Esophagus muscularis mucosa (tissue), 4 donors: ENCODE measurements around the gene B3GALNT2. TPM values are rescaled to one million over a fixed set of nuclear protein-coding genes. Genes with fewer than 3 reads are reported as not detected.
A peak's percentile ranks its signal among the peaks of the same experiment; 100 is the strongest.

Source experiments
- DNase-seq: peaks from one replicate; pipeline ENCODE4 v3.0.0-alpha.2; 2017; ENCODE audit errors: extremely low spot score
- H3K27ac ChIP-seq, 4 donors: fragments of 200-600 bp; sonication (generic); replicated peaks in 1 of 4; 1 replicate in 3 of 4; 2 replicates in 1 of 4; pipeline ENCODE4 v1.5.1; 2016 to 2019; ENCODE audit warnings: mild to moderate bottlenecking in 1 of 4
- H3K27me3 ChIP-seq, 4 donors: fragments of 200-600 bp; sonication (generic); one replicate each; pipeline versions ENCODE4 v1.5.1 to v1.6.0; 2016 to 2019
- H3K36me3 ChIP-seq, 4 donors: fragments of 200-600 bp; sonication (generic); one replicate each; pipeline ENCODE4 v1.5.1; 2016 to 2019
- H3K4me1 ChIP-seq, 4 donors: fragments of 200-600 bp; sonication (generic); one replicate each; pipeline ENCODE4 v1.5.1; 2016 to 2019
- H3K4me3 ChIP-seq, 4 donors: fragments of 200-600 bp; sonication (generic); 1 replicate in 2 of 4; 2 replicates in 2 of 4; pipeline ENCODE4 v1.5.1; 2016 to 2019; ENCODE audit warnings: mild to moderate bottlenecking in 4 of 4, moderate library complexity in 1 of 4
- H3K9me3 ChIP-seq, 4 donors: fragments of 200-600 bp; sonication (generic); 1 replicate in 3 of 4; 2 replicates in 1 of 4; pipeline ENCODE4 v1.5.1; 2016 to 2019
- EP300 ChIP-seq: sonication (generic); formaldehyde crosslinking; IDR thresholded peaks from one replicate; pipeline ENCODE4 v1.6.1; 2017; ENCODE audit warnings: antibody characterized with exemption
- POLR2A ChIP-seq: fragments of 450-650 bp; IDR thresholded peaks from one replicate; pipeline ENCODE4 v1.6.1; 2017; ENCODE audit warnings: antibody characterized with exemption, moderate library complexity, mild to moderate bottlenecking, low read depth
- POLR2AphosphoS5 ChIP-seq, 2 donors: sonication (generic); formaldehyde crosslinking; IDR thresholded peaks; one replicate each; pipeline ENCODE4 v1.6.1; 2017; ENCODE audit warnings: antibody characterized with exemption in 2 of 2
- WGBS: methylation state at CpG from one replicate; pipeline ENCODE4 v1.1.5; 2018; 5-methylcytosine and 5-hydroxymethylcytosine counted together
- intact Hi-C: fragments of 100-400 bp; cut with DNase I; formaldehyde crosslinking; loops from one replicate; pipeline ENCODE4 v1.15.1; 2023
- total RNA-seq, 4 donors: library from RNA; depleted of rRNA; stranded (reverse); fragments of >200 nt; gene quantifications; one replicate each; pipeline versions ENCODE4 v1.1.0 to v1.2.1, GENCODE V29; 2016
- TF ChIP-seq, protein P1 (sequence below), 3 experiments: fragments of 200-600 bp in 2 of 3; fragments of 450-650 bp in 1 of 3; sonication (generic) in 2 of 3; IDR thresholded peaks; one replicate each; pipeline ENCODE4 v1.5.1; 2017 to 2019; ENCODE audit warnings: antibody characterized with exemption in 3 of 3, mild to moderate bottlenecking in 2 of 3, moderate library complexity in 1 of 3

Gene B3GALNT2
- total RNA-seq, 4 donors from 2014 or later = 49.0 to 68.4 (median 55.5) TPM

GRCh38 chr1:235525314-235525713 is 21.1 kb upstream of the B3GALNT2 start:
- H3K9me3 ChIP-seq = no peaks in the 10 kb centered on the region
- no peaks in the 10 kb centered on the region for H3K27me3 ChIP-seq
- TF ChIP-seq POLR2A (no peak), EP300 (no peak), POLR2AphosphoS5 (IDR thresholded peaks at IDR 0.05) (no peak)
- TF ChIP-seq, protein P1, sequence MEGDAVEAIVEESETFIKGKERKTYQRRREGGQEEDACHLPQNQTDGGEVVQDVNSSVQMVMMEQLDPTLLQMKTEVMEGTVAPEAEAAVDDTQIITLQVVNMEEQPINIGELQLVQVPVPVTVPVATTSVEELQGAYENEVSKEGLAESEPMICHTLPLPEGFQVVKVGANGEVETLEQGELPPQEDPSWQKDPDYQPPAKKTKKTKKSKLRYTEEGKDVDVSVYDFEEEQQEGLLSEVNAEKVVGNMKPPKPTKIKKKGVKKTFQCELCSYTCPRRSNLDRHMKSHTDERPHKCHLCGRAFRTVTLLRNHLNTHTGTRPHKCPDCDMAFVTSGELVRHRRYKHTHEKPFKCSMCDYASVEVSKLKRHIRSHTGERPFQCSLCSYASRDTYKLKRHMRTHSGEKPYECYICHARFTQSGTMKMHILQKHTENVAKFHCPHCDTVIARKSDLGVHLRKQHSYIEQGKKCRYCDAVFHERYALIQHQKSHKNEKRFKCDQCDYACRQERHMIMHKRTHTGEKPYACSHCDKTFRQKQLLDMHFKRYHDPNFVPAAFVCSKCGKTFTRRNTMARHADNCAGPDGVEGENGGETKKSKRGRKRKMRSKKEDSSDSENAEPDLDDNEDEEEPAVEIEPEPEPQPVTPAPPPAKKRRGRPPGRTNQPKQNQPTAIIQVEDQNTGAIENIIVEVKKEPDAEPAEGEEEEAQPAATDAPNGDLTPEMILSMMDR (IDR thresholded peaks at IDR 0.05) = no peak
- no peak for DNase-seq
- no peak overlapping the region for H3K27ac ChIP-seq
- H3K4me1 ChIP-seq = no peaks in the 10 kb centered on the region
- no peaks in the 10 kb centered on the region for H3K36me3 ChIP-seq
- H3K4me3 ChIP-seq = no peak overlapping the region
- intact Hi-C loops = no loop called here
- 54% methylated on average over 4 of the region's 4 CpGs for WGBS

GRCh38 chr1:235516862-235517446 is 12.7 kb upstream of the B3GALNT2 start:
- Histone ChIP-seq H3K27ac (no peak overlapping the region), H3K36me3 (no peaks in the 10 kb centered on the region), H3K4me3 (no peak overlapping the region), H3K9me3 (no peaks in the 10 kb centered on the region), H3K4me1 (no peaks in the 10 kb centered on the region), H3K27me3 (no peaks in the 10 kb centered on the region)
- 83% methylated on average over 6 of the region's 6 CpGs for WGBS
- intact Hi-C loops = loop anchor here (10.0 kb wide), 1 partner anchor 258 kb away; no protein-coding TSS in a partner anchor
- TF ChIP-seq EP300 (no peak), POLR2A (no peak), POLR2AphosphoS5 (IDR thresholded peaks at IDR 0.05) (no peak)
- TF ChIP-seq, protein P1 (IDR thresholded peaks at IDR 0.05) = no peak
- no peak for DNase-seq

DNA sequence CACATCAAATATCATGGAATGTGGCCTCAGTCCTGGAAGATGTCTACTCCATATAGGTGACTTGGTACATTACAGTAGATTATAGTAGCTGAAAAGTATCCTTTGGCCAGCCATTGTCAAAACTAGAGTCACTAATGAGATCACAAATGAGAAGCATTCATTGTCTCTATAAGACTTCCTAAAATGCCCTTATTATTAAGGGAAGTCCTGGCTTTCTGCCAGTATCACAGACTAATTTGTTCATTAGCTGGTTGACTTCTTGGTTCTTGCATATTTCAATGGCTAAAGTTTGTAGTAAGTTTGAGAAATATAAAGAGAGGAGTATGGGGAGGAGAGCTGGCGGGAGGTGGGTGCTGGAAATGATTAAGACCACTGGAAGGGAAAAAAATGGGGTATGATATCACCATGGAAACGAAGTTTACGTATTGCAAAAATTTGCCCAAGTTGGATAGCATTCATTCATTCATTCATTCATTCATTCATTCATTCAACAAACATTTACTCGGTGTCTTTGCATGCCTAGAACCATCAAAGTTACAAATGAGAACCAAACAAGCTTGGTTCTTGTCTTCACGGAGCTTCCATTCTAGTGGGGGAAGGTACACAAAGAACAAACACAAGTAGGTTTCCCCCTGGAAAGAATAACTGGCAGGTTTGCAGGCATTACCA is 11.7 kb upstream of the B3GALNT2 start:
- Histone ChIP-seq H3K4me1 (no peaks in the 10 kb centered on the region), H3K27me3 (no peaks in the 10 kb centered on the region), H3K4me3 (no peak overlapping the region), H3K9me3 (no peaks in the 10 kb centered on the region), H3K36me3 (no peaks in the 10 kb centered on the region), H3K27ac (no peak overlapping the region)
- WGBS = 96% methylated on average over 5 of the region's 5 CpGs
- intact Hi-C loops = loop anchor here (10.0 kb wide), 1 partner anchor 259 kb away; no protein-coding TSS in a partner anchor
- TF ChIP-seq, protein P1 (IDR thresholded peaks at IDR 0.05) = no peak
- TF ChIP-seq EP300 = no peak
- no peak for TF ChIP-seq POLR2AphosphoS5 (IDR thresholded peaks at IDR 0.05)
- no peak for TF ChIP-seq POLR2A
- DNase-seq = no peak

GRCh38 chr1:235513495-235514366 is 9.5 kb upstream of the B3GALNT2 start:
- TF ChIP-seq POLR2AphosphoS5 (IDR thresholded peaks at IDR 0.05) (no peak), EP300 (no peak)
- TF ChIP-seq, protein P1 (IDR thresholded peaks at IDR 0.05) = peak; percentile 74 to 97 (median 84)
- intact Hi-C loops = loop anchor here (5.0 to 10.0 kb wide), 2 partner anchors 261 to 459 kb away; no protein-coding TSS in a partner anchor
- Histone ChIP-seq H3K27ac (no peak overlapping the region), H3K27me3 (no peaks in the 10 kb centered on the region), H3K36me3 (no peaks in the 10 kb centered on the region), H3K4me1 (no peaks in the 10 kb centered on the region), H3K9me3 (no peaks in the 10 kb centered on the region), H3K4me3 (no peak overlapping the region)
- DNase-seq = no peak
- 39% methylated on average over 8 of the region's 8 CpGs for WGBS
